ENCODE results near the gene MGARP. TPM values are rescaled to one million over a fixed set of nuclear protein-coding genes. Genes with fewer than 3 reads are reported as not detected.

Gene MGARP
- total and polyA plus RNA-seq, 4 donors: 0.09 to 0.17 (median 0.09) TPM; not detected in 1

DNA sequence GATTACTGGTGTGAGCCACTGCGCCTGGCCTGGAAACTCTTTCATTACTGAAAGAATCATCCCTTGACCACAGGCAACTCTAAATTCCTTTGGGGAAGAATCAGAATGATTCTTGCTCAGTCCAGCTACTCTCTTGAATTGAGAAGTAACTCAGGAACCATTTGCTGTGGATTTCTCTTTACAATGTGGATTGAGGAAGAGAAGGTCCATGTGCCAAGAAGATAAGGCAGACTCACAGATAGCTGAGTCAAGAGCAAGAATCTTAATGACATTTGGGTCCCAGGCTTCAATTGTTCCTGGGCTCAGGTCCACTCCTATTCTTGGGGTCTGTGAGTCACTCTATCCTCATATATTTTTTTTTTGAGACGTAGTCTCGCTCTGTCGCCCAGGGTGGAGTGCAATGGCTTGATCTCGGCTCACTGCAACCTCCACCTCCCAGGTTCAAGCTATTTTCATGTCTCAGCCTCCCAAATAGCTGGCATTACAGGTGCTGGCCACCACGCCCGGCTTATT, 6.2 kb upstream of the MGARP start:
- H3K4me3 ChIP-seq (ENCODE audit: low read depth in 1 of 3, low read length in 3 of 3): no peak overlapping the region
- H3K27ac ChIP-seq (ENCODE audit: low read depth in 1 of 2, low read length in 2 of 2): no peak overlapping the region
- H3K36me3 ChIP-seq (ENCODE audit: control insufficient read depth in 4 of 4, insufficient read depth in 3 of 4, low read depth in 1 of 4, low read length in 3 of 4): peaks cover 3 to 10% (median 6%) of the 10 kb centered on the region in 4 donors
- 98% methylated on average over 7 of the region's 7 CpGs for WGBS
- no peaks in the 10 kb centered on the region for H3K9me3 ChIP-seq (ENCODE audit: control insufficient read depth in 4 of 4, low read length in 3 of 4)
- DNase-seq (ENCODE audit: low spot score): no peak
- no peak overlapping the region for H3K9ac ChIP-seq (ENCODE audit: low read depth in 1 of 2, low read length in 2 of 2)
- H3K4me1 ChIP-seq (ENCODE audit: control insufficient read depth in 4 of 4, insufficient read depth in 4 of 4, low read length in 3 of 4): no peaks in the 10 kb centered on the region
- TF ChIP-seq JUND (IDR thresholded peaks at IDR 0.05): no peak
- TF ChIP-seq HNF4G (IDR thresholded peaks at IDR 0.05): no peak
- no peak for TF ChIP-seq SP1 (IDR thresholded peaks at IDR 0.05)
- TF ChIP-seq HNF4A (conservative IDR thresholded peaks at IDR 0.05): no peak
- TF ChIP-seq, protein P1, sequence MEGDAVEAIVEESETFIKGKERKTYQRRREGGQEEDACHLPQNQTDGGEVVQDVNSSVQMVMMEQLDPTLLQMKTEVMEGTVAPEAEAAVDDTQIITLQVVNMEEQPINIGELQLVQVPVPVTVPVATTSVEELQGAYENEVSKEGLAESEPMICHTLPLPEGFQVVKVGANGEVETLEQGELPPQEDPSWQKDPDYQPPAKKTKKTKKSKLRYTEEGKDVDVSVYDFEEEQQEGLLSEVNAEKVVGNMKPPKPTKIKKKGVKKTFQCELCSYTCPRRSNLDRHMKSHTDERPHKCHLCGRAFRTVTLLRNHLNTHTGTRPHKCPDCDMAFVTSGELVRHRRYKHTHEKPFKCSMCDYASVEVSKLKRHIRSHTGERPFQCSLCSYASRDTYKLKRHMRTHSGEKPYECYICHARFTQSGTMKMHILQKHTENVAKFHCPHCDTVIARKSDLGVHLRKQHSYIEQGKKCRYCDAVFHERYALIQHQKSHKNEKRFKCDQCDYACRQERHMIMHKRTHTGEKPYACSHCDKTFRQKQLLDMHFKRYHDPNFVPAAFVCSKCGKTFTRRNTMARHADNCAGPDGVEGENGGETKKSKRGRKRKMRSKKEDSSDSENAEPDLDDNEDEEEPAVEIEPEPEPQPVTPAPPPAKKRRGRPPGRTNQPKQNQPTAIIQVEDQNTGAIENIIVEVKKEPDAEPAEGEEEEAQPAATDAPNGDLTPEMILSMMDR (IDR thresholded peaks at IDR 0.05; ENCODE audit: low read depth, low read length, missing input control): no peak
- TF ChIP-seq, protein P2, sequence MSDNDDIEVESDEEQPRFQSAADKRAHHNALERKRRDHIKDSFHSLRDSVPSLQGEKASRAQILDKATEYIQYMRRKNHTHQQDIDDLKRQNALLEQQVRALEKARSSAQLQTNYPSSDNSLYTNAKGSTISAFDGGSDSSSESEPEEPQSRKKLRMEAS (IDR thresholded peaks at IDR 0.05): no peak
- no peak for TF ChIP-seq NR2F2 (IDR thresholded peaks at IDR 0.05)
- no peak for TF ChIP-seq GABPA (IDR thresholded peaks at IDR 0.05 in 1 of 2, conservative IDR thresholded peaks at IDR 0.05 in 1 of 2)
- TF ChIP-seq RXRA (IDR thresholded peaks at IDR 0.05): no peak
- no peak for TF ChIP-seq TAF1 (conservative IDR thresholded peaks at IDR 0.05)
- TF ChIP-seq RAD21 (IDR thresholded peaks at IDR 0.05): no peak
- TF ChIP-seq, protein P3, sequence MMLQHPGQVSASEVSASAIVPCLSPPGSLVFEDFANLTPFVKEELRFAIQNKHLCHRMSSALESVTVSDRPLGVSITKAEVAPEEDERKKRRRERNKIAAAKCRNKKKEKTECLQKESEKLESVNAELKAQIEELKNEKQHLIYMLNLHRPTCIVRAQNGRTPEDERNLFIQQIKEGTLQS (IDR thresholded peaks at IDR 0.05): no peak
- TF ChIP-seq FOXA2 (IDR thresholded peaks at IDR 0.05): no peak
- H3K27me3 ChIP-seq (ENCODE audit: control insufficient read depth in 4 of 4, insufficient read depth in 4 of 4, low read length in 3 of 4): no peaks in the 10 kb centered on the region

DNA sequence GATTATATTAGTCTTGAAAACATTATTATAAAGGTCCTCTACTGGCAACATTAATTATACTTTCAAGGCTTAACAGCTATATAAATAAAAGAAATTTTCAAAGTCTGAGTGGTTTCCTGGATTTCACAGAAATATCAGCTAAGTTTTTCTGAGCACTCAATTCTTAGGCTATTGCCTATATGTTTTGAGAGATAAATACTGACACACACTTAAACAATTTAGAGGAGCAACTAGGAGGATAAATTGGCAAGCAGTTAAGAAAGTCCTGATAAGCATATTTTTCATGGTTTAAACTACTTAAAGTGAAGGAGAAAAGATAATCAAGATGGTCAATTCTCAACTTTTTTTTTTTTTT, 2.7 kb upstream of the MGARP start:
- Histone ChIP-seq H3K36me3 (ENCODE audit: control insufficient read depth in 4 of 4, insufficient read depth in 3 of 4, low read depth in 1 of 4, low read length in 3 of 4) (no peaks in the 10 kb centered on the region), H3K9me3 (ENCODE audit: control insufficient read depth in 4 of 4, low read length in 3 of 4) (no peaks in the 10 kb centered on the region), H3K27me3 (ENCODE audit: control insufficient read depth in 4 of 4, insufficient read depth in 4 of 4, low read length in 3 of 4) (peaks cover 0 to 5% (median 0%) of the 10 kb centered on the region in 4 donors), H3K4me3 (ENCODE audit: low read depth in 1 of 3, low read length in 3 of 3) (no peak overlapping the region), H3K27ac (ENCODE audit: low read depth in 1 of 2, low read length in 2 of 2) (no peak overlapping the region), H3K4me1 (ENCODE audit: control insufficient read depth in 4 of 4, insufficient read depth in 4 of 4, low read length in 3 of 4) (peaks cover 5 to 16% (median 11%) of the 10 kb centered on the region in 4 donors), H3K9ac (ENCODE audit: low read depth in 1 of 2, low read length in 2 of 2) (no peak overlapping the region)
- TF ChIP-seq RAD21 (IDR thresholded peaks at IDR 0.05) (no peak), EGR1 (IDR thresholded peaks at IDR 0.05; ENCODE audit: low read depth in 2 of 2) (no peak), FOXA2 (IDR thresholded peaks at IDR 0.05) (no peak), GABPA (IDR thresholded peaks at IDR 0.05 in 1 of 2, conservative IDR thresholded peaks at IDR 0.05 in 1 of 2) (no peak), SP1 (IDR thresholded peaks at IDR 0.05) (no peak), YY1 (IDR thresholded peaks at IDR 0.05) (no peak), JUND (IDR thresholded peaks at IDR 0.05) (no peak), NR2F2 (IDR thresholded peaks at IDR 0.05) (no peak), FOXA1 (IDR thresholded peaks at IDR 0.05) (no peak), RXRA (IDR thresholded peaks at IDR 0.05) (no peak), TAF1 (conservative IDR thresholded peaks at IDR 0.05) (no peak)
- TF ChIP-seq, protein P4, sequence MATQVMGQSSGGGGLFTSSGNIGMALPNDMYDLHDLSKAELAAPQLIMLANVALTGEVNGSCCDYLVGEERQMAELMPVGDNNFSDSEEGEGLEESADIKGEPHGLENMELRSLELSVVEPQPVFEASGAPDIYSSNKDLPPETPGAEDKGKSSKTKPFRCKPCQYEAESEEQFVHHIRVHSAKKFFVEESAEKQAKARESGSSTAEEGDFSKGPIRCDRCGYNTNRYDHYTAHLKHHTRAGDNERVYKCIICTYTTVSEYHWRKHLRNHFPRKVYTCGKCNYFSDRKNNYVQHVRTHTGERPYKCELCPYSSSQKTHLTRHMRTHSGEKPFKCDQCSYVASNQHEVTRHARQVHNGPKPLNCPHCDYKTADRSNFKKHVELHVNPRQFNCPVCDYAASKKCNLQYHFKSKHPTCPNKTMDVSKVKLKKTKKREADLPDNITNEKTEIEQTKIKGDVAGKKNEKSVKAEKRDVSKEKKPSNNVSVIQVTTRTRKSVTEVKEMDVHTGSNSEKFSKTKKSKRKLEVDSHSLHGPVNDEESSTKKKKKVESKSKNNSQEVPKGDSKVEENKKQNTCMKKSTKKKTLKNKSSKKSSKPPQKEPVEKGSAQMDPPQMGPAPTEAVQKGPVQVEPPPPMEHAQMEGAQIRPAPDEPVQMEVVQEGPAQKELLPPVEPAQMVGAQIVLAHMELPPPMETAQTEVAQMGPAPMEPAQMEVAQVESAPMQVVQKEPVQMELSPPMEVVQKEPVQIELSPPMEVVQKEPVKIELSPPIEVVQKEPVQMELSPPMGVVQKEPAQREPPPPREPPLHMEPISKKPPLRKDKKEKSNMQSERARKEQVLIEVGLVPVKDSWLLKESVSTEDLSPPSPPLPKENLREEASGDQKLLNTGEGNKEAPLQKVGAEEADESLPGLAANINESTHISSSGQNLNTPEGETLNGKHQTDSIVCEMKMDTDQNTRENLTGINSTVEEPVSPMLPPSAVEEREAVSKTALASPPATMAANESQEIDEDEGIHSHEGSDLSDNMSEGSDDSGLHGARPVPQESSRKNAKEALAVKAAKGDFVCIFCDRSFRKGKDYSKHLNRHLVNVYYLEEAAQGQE (IDR thresholded peaks at IDR 0.05): no peak
- TF ChIP-seq, protein P2 (IDR thresholded peaks at IDR 0.05): no peak
- no peak for DNase-seq (ENCODE audit: low spot score)
